Pancreas (tissue), 10 donors: ENCODE results near the gene GPRC5D. TPM values are rescaled to one million over a fixed set of nuclear protein-coding genes. Genes with fewer than 3 reads are reported as not detected.

ENCODE experiments used
- ATAC-seq, 4 donors: fragments of 200-7000 bp; cut with Tn5 transposase; one replicate each; pipeline versions ENCODE4 v1.8.0 to v1.9.1; 2020; ENCODE audit warnings: mild to moderate bottlenecking in 4 of 4, moderate library complexity in 4 of 4
- DNase-seq, 6 donors: peaks; one replicate each; pipeline ENCODE4 v3.0.0-alpha.2; 2020
- FAIRE-seq: peaks from 2 replicates; lab custom pipeline; 2012; peaks lifted over from hg19 to GRCh38; lab: Jason Lieb, UNC
- H3K27ac ChIP-seq, 4 donors: fragments of 200-600 bp; sonication (generic); 1 replicate in 3 of 4; 2 replicates in 1 of 4; pipeline versions ENCODE4 v1.5.0 to v1.8.0; 2020
- H3K27me3 ChIP-seq, 4 donors: fragments of 200-600 bp; one replicate each; pipeline ENCODE4 v1.8.0; 2021
- H3K36me3 ChIP-seq, 3 donors: fragments of 200-600 bp; sonication (generic) in 1 of 3; one replicate each; pipeline versions ENCODE4 v1.5.0 to v1.8.0; 2020 to 2021
- H3K4me1 ChIP-seq, 3 donors: fragments of 200-600 bp; one replicate each; pipeline ENCODE4 v1.8.0; 2021
- H3K4me3 ChIP-seq, 4 donors: fragments of 200-600 bp; sonication (generic) in 2 of 4; one replicate each; pipeline versions ENCODE4 v1.5.0 to v1.8.0; 2020 to 2021
- H3K9me3 ChIP-seq, 4 donors: fragments of 200-600 bp; one replicate each; pipeline ENCODE4 v1.8.0; 2021
- CTCF ChIP-seq, 4 donors: fragments of 200-600 bp; sonication (generic) in 3 of 4; IDR thresholded peaks; one replicate each; pipeline versions ENCODE4 v1.5.0 to v1.8.0; 2021; ENCODE audit warnings: antibody characterized with exemption in 4 of 4
- WGBS, 2 donors: extraction: QIAGEN DNeasy Blood & Tissue Kit; methylation state at CpG; one replicate each; pipeline ENCODE4 v1.1.7; 2013; 5-methylcytosine and 5-hydroxymethylcytosine counted together
- intact Hi-C, 3 donors: fragments of 100-400 bp; cut with DNase I; formaldehyde crosslinking; loops; one replicate each; pipeline versions ENCODE4 v1.11.1 to v1.14.2; 2022
- polyA plus RNA-seq, 2 donors: library from polyadenylated mRNA; stranded (reverse); fragments of 200-250 nt; gene quantifications; one replicate each; pipeline ENCODE4 v1.2.3, GENCODE V29; 2013
- total RNA-seq, 6 donors: library from RNA; stranded (reverse); fragmentation: NEBNext Ultra II Directional in 4 of 6; extraction: Animal tissue kit (Norgen Biotek cat#: 25700) in 4 of 6; gene quantifications; one replicate each; pipeline versions ENCODE4 v1.2.1 to v1.2.4, GENCODE V29; 2021 to 2023
- donor health status: healthy with polysubstance abuse.
- donor health status: DM: no; HTN: no; CAD: no; lungs with moderate emphysema.
- donor health status: DM: no; HTN: no; CAD: no.
- donor health status: control.
- donor health status: control.
- donor health status: Bipolar disorder and iron deficiency.
- donor health status: DM: yes; HTN: yes; CAD: no.
- donor health status: DM: no; HTN: no; CAD: no.
- donor health status: DM: no; HTN: no; CAD: no.
- donor health status: DM: yes; HTN: yes; CAD: no.

GPRC5D gene
- total and polyA plus RNA-seq, 8 donors, result 0.24 to 0.42 (median 0.33) TPM; not detected in 5

GRCh38 chr12:12912711-12913110, 39.3 kb downstream of the GPRC5D start:
- 84 to 86% methylated on average over 5 of the region's 5 CpGs for WGBS, 2 donors
- FAIRE-seq, result no peak

GRCh38 chr12:12909995-12910420, 42.0 kb downstream of the GPRC5D start:
- no peak for FAIRE-seq
- Histone ChIP-seq H3K36me3 (no peaks in the 10 kb centered on the region), H3K4me1 (no peaks in the 10 kb centered on the region), H3K9me3 (no peaks in the 10 kb centered on the region), H3K27me3 (no peaks in the 10 kb centered on the region), H3K4me3 (no peak overlapping the region), H3K27ac (no peak overlapping the region)
- 64 to 67% methylated on average over 4 of the region's 4 CpGs for WGBS, 2 donors
- no peak for DNase-seq
- TF ChIP-seq CTCF (IDR thresholded peaks at IDR 0.05), result no peak
- intact Hi-C loops, result loop anchor here in 1 of 3 donors (10.0 kb wide), 1 partner anchor 305 kb away; no protein-coding TSS in a partner anchor
- ATAC-seq, result peak in 3 of 4 donors; percentile 15 to 60 (median 43)

More at GRCh38 chr12:12912711-12913110, 39.3 kb downstream of the GPRC5D start:
- no peaks in the 10 kb centered on the region for H3K27me3 ChIP-seq
- H3K4me3 ChIP-seq, result no peak overlapping the region
- ATAC-seq (no peak), DNase-seq (no peak)
- H3K9me3 ChIP-seq, result no peaks in the 10 kb centered on the region
- no peak overlapping the region for H3K27ac ChIP-seq
- no peak for TF ChIP-seq CTCF (IDR thresholded peaks at IDR 0.05)
- H3K4me1 ChIP-seq, result no peaks in the 10 kb centered on the region
- H3K36me3 ChIP-seq, result no peaks in the 10 kb centered on the region
- intact Hi-C loops, result no loop called here

- Histone ChIP-seq H3K27ac (no peak overlapping the region), H3K4me1 (no peaks in the 10 kb centered on the region), H3K4me3 (no peak overlapping the region), H3K27me3 (no peaks in the 10 kb centered on the region), H3K36me3 (no peaks in the 10 kb centered on the region), H3K9me3 (no peaks in the 10 kb centered on the region)
- DNase-seq, result no peak
- no peak for TF ChIP-seq CTCF (IDR thresholded peaks at IDR 0.05)
- WGBS, 2 donors, result 69 to 74% methylated on average over 4 of the region's 4 CpGs
- FAIRE-seq, result no peak
- intact Hi-C loops, result loop anchor here in 1 of 3 donors (10.0 kb wide), 1 partner anchor 305 kb away; no protein-coding TSS in a partner anchor
- ATAC-seq, result no peak
Observed at GRCh38 chr12:12909228-12909994, 42.6 kb downstream of the GPRC5D start.

- no peak for TF ChIP-seq CTCF (IDR thresholded peaks at IDR 0.05)
Observed at GRCh38 chr12:12908711-12909110, 43.3 kb downstream of the GPRC5D start.

GRCh38 chr12:12908252-12908651, 43.7 kb downstream of the GPRC5D start:
- 79 to 84% methylated on average over 14 of the region's 14 CpGs for WGBS, 2 donors
- FAIRE-seq (no peak), DNase-seq (no peak), ATAC-seq (no peak)
- intact Hi-C loops, result loop anchor here in 1 of 3 donors (10.0 kb wide), 1 partner anchor 307 kb away; no protein-coding TSS in a partner anchor
- no peaks in the 10 kb centered on the region for H3K36me3 ChIP-seq
- H3K9me3 ChIP-seq, result no peaks in the 10 kb centered on the region
- no peak for TF ChIP-seq CTCF (IDR thresholded peaks at IDR 0.05)
- no peaks in the 10 kb centered on the region for H3K27me3 ChIP-seq
- no peaks in the 10 kb centered on the region for H3K4me1 ChIP-seq
- no peak overlapping the region for H3K4me3 ChIP-seq
- H3K27ac ChIP-seq, result no peak overlapping the region

More at GRCh38 chr12:12908711-12909110, 43.3 kb downstream of the GPRC5D start:
- DNase-seq, result no peak
- Histone ChIP-seq H3K27ac (no peak overlapping the region), H3K36me3 (no peaks in the 10 kb centered on the region), H3K9me3 (no peaks in the 10 kb centered on the region), H3K4me1 (no peaks in the 10 kb centered on the region), H3K27me3 (no peaks in the 10 kb centered on the region), H3K4me3 (no peak overlapping the region)
- FAIRE-seq, result no peak
- intact Hi-C loops, result loop anchor here in 1 of 3 donors (10.0 kb wide), 1 partner anchor 306 kb away; no protein-coding TSS in a partner anchor
- no peak for ATAC-seq
- 85% methylated on average over 12 of the region's 12 CpGs for WGBS, 2 donors
